IMR-90 (cell line): ENCODE measurements around the gene FAM118A. TPM values are rescaled to one million over a fixed set of nuclear protein-coding genes. Genes with fewer than 3 reads are reported as not detected.

ENCODE experiments used
- ATAC-seq: fragments of 200-7000 bp; cut with Tn5 transposase; 2 replicates; pipeline ENCODE4 v1.9.1; 2020; ENCODE audit warnings: low read depth, mild to moderate bottlenecking, moderate library complexity
- BruUV-seq: library from RNA; stranded (reverse); fragments of 400-500 nt; replicated peaks from 2 replicates; lab custom pipeline; 2021; lab: Mats Ljungman, UMichigan
- CTCF ChIA-PET: fragments of 300-600 bp; formaldehyde crosslinking; extraction: SDS; loops from one replicate; lab custom pipeline; 2021; ENCODE audit warnings: antibody characterized with exemption; lab: Yijun Ruan, JAX
- POLR2A ChIA-PET: fragments of 300-600 bp; sonication (Branson Sonifier 250); formaldehyde crosslinking; loops from one replicate; lab custom pipeline; 2022; ENCODE audit warnings: antibody characterized with exemption; ENCODE audit not compliant: unreplicated experiment; lab: Charles Lee
- DNase-seq: peaks from one replicate; pipeline ENCODE4 v3.0.0; 2013
- H2AFZ ChIP-seq: replicated peaks from 2 replicates; pipeline ENCODE3; 2013; ENCODE audit warnings: low read length, mild to moderate bottlenecking; ENCODE audit not compliant: poor library complexity
- H2AK5ac ChIP-seq: 2 replicates; pipeline ENCODE4 v1.6.1; 2013; ENCODE audit warnings: low read depth, low read length, inconsistent platforms
- H2AK9ac ChIP-seq: replicated peaks from 2 replicates; pipeline ENCODE3; 2013; ENCODE audit warnings: mild to moderate bottlenecking, low read depth, low read length, moderate library complexity; ENCODE audit not compliant: poor library complexity
- H2BK120ac ChIP-seq: 2 replicates; pipeline ENCODE4 v1.6.1; 2013; ENCODE audit warnings: low read depth, low read length, inconsistent platforms
- H2BK15ac ChIP-seq: 3 replicates; pipeline ENCODE4 v1.6.1; 2013; ENCODE audit warnings: low read depth, low read length, inconsistent platforms
- H2BK20ac ChIP-seq: 2 replicates; pipeline ENCODE4 v1.6.1; 2013; ENCODE audit warnings: low read depth, mild to moderate bottlenecking, inconsistent platforms, low read length, moderate library complexity
- H2BK5ac ChIP-seq: 2 replicates; pipeline ENCODE4 v1.6.1; 2013; ENCODE audit warnings: mild to moderate bottlenecking, low read depth, low read length, inconsistent platforms; ENCODE audit not compliant: poor library complexity, severe bottlenecking
- H3K14ac ChIP-seq: replicated peaks from 2 replicates; pipeline ENCODE4 v1.6.1; 2013; ENCODE audit warnings: low read depth, low read length, inconsistent platforms
- H3K18ac ChIP-seq: 2 replicates; pipeline ENCODE4 v1.6.1; 2013; ENCODE audit warnings: low read depth, low read length, control low read depth
- H3K23ac ChIP-seq: 2 replicates; pipeline ENCODE4 v1.6.1; 2013; ENCODE audit warnings: low read depth, low read length, inconsistent platforms
- H3K27ac ChIP-seq: 2 replicates; pipeline ENCODE4 v1.5.1; 2013; ENCODE audit warnings: mild to moderate bottlenecking, control low read depth, low read length; ENCODE audit not compliant: insufficient read depth
- H3K27me3 ChIP-seq: 2 replicates; pipeline ENCODE4 v1.6.1; 2013; ENCODE audit warnings: low read length; ENCODE audit not compliant: control insufficient read depth, insufficient read depth
- H3K36me3 ChIP-seq: 2 replicates; pipeline ENCODE4 v1.6.1; 2013; ENCODE audit warnings: low read length, mixed read lengths; ENCODE audit not compliant: control insufficient read depth, insufficient read depth
- H3K4ac ChIP-seq: 2 replicates; pipeline ENCODE4 v1.6.1; 2013; ENCODE audit warnings: low read depth, low read length, inconsistent platforms
- H3K4me1 ChIP-seq: 2 replicates; pipeline ENCODE4 v1.6.1; 2013; ENCODE audit warnings: low read length, mixed read lengths; ENCODE audit not compliant: control insufficient read depth, insufficient read depth
- H3K4me2 ChIP-seq: 2 replicates; pipeline ENCODE4 v1.6.1; 2013; ENCODE audit warnings: low read depth, mild to moderate bottlenecking, control low read depth, low read length, moderate library complexity
- H3K4me3 ChIP-seq: 2 replicates; pipeline ENCODE4 v1.5.1; 2013; ENCODE audit warnings: low read depth, mild to moderate bottlenecking, control low read depth, low read length, moderate library complexity; ENCODE audit not compliant: insufficient read depth
- H3K56ac ChIP-seq: 2 replicates; pipeline ENCODE4 v1.6.1; 2013; ENCODE audit warnings: low read length, inconsistent platforms; ENCODE audit not compliant: insufficient read depth; ENCODE audit errors: extremely low read depth
- H3K79me1 ChIP-seq, 2 experiments: 2 replicates each; pipeline ENCODE4 v1.6.1; 2013; ENCODE audit warnings: low read length in 2 of 2, inconsistent platforms in 1 of 2, low read depth in 1 of 2
- H3K9ac ChIP-seq: 2 replicates; pipeline ENCODE4 v1.6.1; 2013; ENCODE audit warnings: low read depth, low read length, control low read depth
- H3K9me1 ChIP-seq: 2 replicates; pipeline ENCODE4 v1.6.1; 2013; ENCODE audit warnings: low read length, inconsistent platforms; ENCODE audit not compliant: insufficient read depth
- H3K9me3 ChIP-seq: 2 replicates; pipeline ENCODE4 v1.6.1; 2013; ENCODE audit warnings: low read length; ENCODE audit not compliant: control insufficient read depth, insufficient read depth
- H4K20me1 ChIP-seq: 2 replicates; pipeline ENCODE4 v1.6.1; 2013; ENCODE audit warnings: low read length, inconsistent platforms; ENCODE audit not compliant: insufficient read depth
- H4K5ac ChIP-seq: 2 replicates; pipeline ENCODE4 v1.6.1; 2013; ENCODE audit warnings: mild to moderate bottlenecking, low read depth, low read length, control low read depth
- H4K8ac ChIP-seq, 2 experiments: 2 replicates each; pipeline ENCODE4 v1.6.1; 2013; ENCODE audit warnings: low read depth in 2 of 2, low read length in 2 of 2, control low read depth in 1 of 2, inconsistent platforms in 1 of 2
- H4K91ac ChIP-seq: 2 replicates; pipeline ENCODE4 v1.6.1; 2013; ENCODE audit warnings: low read depth, low read length, inconsistent platforms; ENCODE audit not compliant: insufficient read depth
- BHLHE40 ChIP-seq: fragments of 150-350 bp; IDR thresholded peaks from 2 replicates; pipeline ENCODE4 v1.6.1; 2016; ENCODE audit warnings: mild to moderate bottlenecking, low read depth, low read length
- CEBPB ChIP-seq: IDR thresholded peaks from 2 replicates; pipeline ENCODE4 v1.6.1; 2012; ENCODE audit warnings: low read depth, low read length, improper control_type of control experiment
- CHD1 ChIP-seq: IDR thresholded peaks from 2 replicates; pipeline ENCODE4 v1.6.1; 2012; ENCODE audit warnings: low read depth, low read length, improper control_type of control experiment
- CTCF ChIP-seq: conservative IDR thresholded peaks from 2 replicates; pipeline ENCODE4 v1.5.1; 2012; ENCODE audit warnings: mild to moderate bottlenecking, low read depth, low read length, improper control_type of control experiment
- ELK1 ChIP-seq: fragments of 150-350 bp; IDR thresholded peaks from 2 replicates; pipeline ENCODE4 v1.6.1; 2016; ENCODE audit warnings: low read depth, mild to moderate bottlenecking, low read length, moderate library complexity, borderline replicate concordance
- FOS ChIP-seq: fragments of 150-350 bp; IDR thresholded peaks from 2 replicates; pipeline ENCODE4 v1.6.1; 2016; ENCODE audit warnings: low read depth, low read length
- MAFK ChIP-seq: IDR thresholded peaks from 2 replicates; pipeline ENCODE4 v1.6.1; 2012; ENCODE audit warnings: low read depth, low read length, improper control_type of control experiment
- MAZ ChIP-seq: IDR thresholded peaks from 2 replicates; pipeline ENCODE4 v1.6.1; 2012; ENCODE audit warnings: low read depth, mild to moderate bottlenecking, low read length, improper control_type of control experiment, moderate library complexity, borderline replicate concordance
- MXI1 ChIP-seq: IDR thresholded peaks from 2 replicates; pipeline ENCODE4 v1.6.1; 2012; ENCODE audit warnings: low read depth, mild to moderate bottlenecking, low read length, moderate library complexity, borderline replicate concordance
- NFE2L2 ChIP-seq: fragments of 150-350 bp; IDR thresholded peaks from 2 replicates; pipeline ENCODE4 v1.6.1; 2016; ENCODE audit warnings: low read depth, mild to moderate bottlenecking, low read length
- POLR2A ChIP-seq: IDR thresholded peaks from 2 replicates; pipeline ENCODE4 v1.6.1; 2012; ENCODE audit warnings: mild to moderate bottlenecking, low read depth, low read length
- RAD21 ChIP-seq: IDR thresholded peaks from 2 replicates; pipeline ENCODE4 v1.6.1; 2012; ENCODE audit warnings: low read length, improper control_type of control experiment
- RCOR1 ChIP-seq: IDR thresholded peaks from 2 replicates; pipeline ENCODE4 v1.6.1; 2012; ENCODE audit warnings: mild to moderate bottlenecking, low read length, improper control_type of control experiment; ENCODE audit not compliant: insufficient replicate concordance
- RFX5 ChIP-seq: IDR thresholded peaks from 2 replicates; pipeline ENCODE4 v1.8.0; 2012; ENCODE audit warnings: low read depth, mild to moderate bottlenecking, low read length, moderate library complexity
- SMC3 ChIP-seq: fragments of 150-350 bp; IDR thresholded peaks from 2 replicates; pipeline ENCODE4 v1.6.1; 2016; ENCODE audit warnings: low read depth, mild to moderate bottlenecking, antibody characterized with exemption, low read length, moderate library complexity
- USF2 ChIP-seq: fragments of 150-350 bp; IDR thresholded peaks from 2 replicates; pipeline ENCODE4 v1.6.1; 2017; ENCODE audit warnings: mild to moderate bottlenecking, antibody characterized with exemption, low read length, low read depth
- WGBS, 2 experiments: methylation state at CpG; one replicate each; pipeline versions ENCODE4 v1.1.5 to v1.1.7; 2013; ENCODE audit warnings: missing lambda C conversion rate in 2 of 2; ENCODE audit not compliant: insufficient read length in 1 of 2; ENCODE audit errors: extremely low coverage in 2 of 2; 5-methylcytosine and 5-hydroxymethylcytosine counted together
- dilution Hi-C: fragments of 300-500 bp; cut with HindIII; formaldehyde crosslinking; loops from one replicate; pipeline ENCODE4 v1.14.3; 2018; ENCODE audit warnings: low sequenced_read_pairs; ENCODE audit not compliant: unreplicated experiment
- in situ Hi-C: fragments of 300-500 bp; cut with MboI; formaldehyde crosslinking; loops from 3 replicates; pipeline ENCODE4 v1.14.3; 2019; ENCODE audit warnings: low sequenced_read_pairs, inconsistent platforms, mixed read lengths
- intact Hi-C: fragments of 100-400 bp; cut with micrococcal nuclease; formaldehyde crosslinking; loops from 2 replicates; pipeline ENCODE4 v1.10.0; 2022
- polyA plus RNA-seq, 3 experiments: library from polyadenylated mRNA; depleted of rRNA; stranded (reverse); fragments of >200 nt; gene quantifications; 2 replicates each; pipeline ENCODE4 v1.2.3, GENCODE V29; 2012; ENCODE audit warnings: low replicate concordance in 1 of 3
- total RNA-seq: library from RNA; depleted of rRNA; stranded (reverse); fragments of >200 nt; gene quantifications from 2 replicates; pipeline ENCODE4 v1.2.3, GENCODE V29; 2012

FAM118A gene
- total and polyA plus RNA-seq, 2 of the 4 experiments (the other 2 are of a cell fraction) = 20.6 to 95.6 TPM

- 88% methylated on average over 5 of the region's 7 CpGs; no CpG with 5 or more reads in 1 of the 2 experiments for WGBS, 2 experiments
- Histone ChIP-seq H3K79me1 (no peaks in the 10 kb centered on the region), H4K20me1 (no peaks in the 10 kb centered on the region), H3K23ac (no peak overlapping the region), H3K36me3 (no peaks in the 10 kb centered on the region), H3K9me3 (no peaks in the 10 kb centered on the region), H2BK5ac (no peak overlapping the region), H3K4ac (no peak overlapping the region), H4K91ac (no peak overlapping the region), H3K9ac (no peak overlapping the region), H2BK120ac (no peak overlapping the region), H3K27ac (no peak overlapping the region), H2BK15ac (no peak overlapping the region), H4K5ac (no peak overlapping the region; the same call in 1 of the 2 replicates), H3K4me2 (no peak overlapping the region), H2BK20ac (no peak overlapping the region), H3K18ac (no peak overlapping the region), H4K8ac (no peak overlapping the region), H3K9me1 (no peaks in the 10 kb centered on the region), H2AK5ac (no peak overlapping the region), H3K4me1 (peaks cover 9% of the 10 kb centered on the region), H3K27me3 (peaks cover 8% of the 10 kb centered on the region), H3K14ac (no peak overlapping the region), H2AFZ (no peak overlapping the region), H3K56ac (no peak overlapping the region), H2AK9ac (no peak overlapping the region), H3K4me3 (no peak overlapping the region)
- in situ Hi-C loops (no loop called here), intact Hi-C loops (no loop called here), dilution Hi-C loops (no loop called here)
- DNase-seq = no peak
- ChIA-PET CTCF (interaction anchor here (2.6 kb wide), 1 partner anchor 280 kb away, joined by 10 read pairs; no protein-coding TSS in a partner anchor), POLR2A (no interaction called here)
- no TSS peak for BruUV-seq
- TF ChIP-seq ELK1 (no peak), MXI1 (no peak), CEBPB (no peak), BHLHE40 (no peak), POLR2A (no peak), USF2 (no peak), CTCF (no peak), CHD1 (no peak), RFX5 (no peak), RCOR1 (no peak), MAFK (no peak), NFE2L2 (no peak), MAZ (no peak), FOS (no peak), SMC3 (no peak), RAD21 (no peak)
- no peak for ATAC-seq
Observed at GRCh38 chr22:45272498-45272897, 37.2 kb upstream of the FAM118A start.
